Measurements from ENCODE around the gene HES3. TPM values are rescaled to one million over a fixed set of nuclear protein-coding genes. Genes with fewer than 3 reads are reported as not detected.

The HES3 gene
- total RNA-seq, 1 experiment from 2014 or later: not detected

- H3K9ac ChIP-seq (ENCODE audit: low read length): 0 out of 2 replicates have a peak overlapping the region, but pooled peaks have one; percentile 35
Observed at GRCh38 chr1:6241107-6241886, 2.7 kb upstream of the HES3 start.

GRCh38 chr1:6241887-6242740, 1.9 kb upstream of the HES3 start:
- peaks cover 18 to 48% of the 10 kb centered on the region in 2 experiments; a peak in 3 of 4 replicates for H3K4me1 ChIP-seq (ENCODE audit: control insufficient read depth in 1 of 2, insufficient read depth in 2 of 2, low read length in 2 of 2)
- no peaks in the 10 kb centered on the region for H4K20me1 ChIP-seq (ENCODE audit: insufficient read depth)
- intact Hi-C loops (cut with micrococcal nuclease): no loop called here
- TF ChIP-seq TCF7L2 (IDR thresholded peaks at IDR 0.05; ENCODE audit: borderline replicate concordance, extremely low read depth, insufficient read depth, insufficient read length): peak; percentile 89
- no peak for TF ChIP-seq RAD21 (IDR thresholded peaks at IDR 0.05; ENCODE audit: low read depth)
- TF ChIP-seq SIN3A (IDR thresholded peaks at IDR 0.05; ENCODE audit: low read depth): no peak
- TF ChIP-seq MAX (IDR thresholded peaks at IDR 0.05): peak; percentile 48
- peak; percentile 31; the same call in 1 of the 2 replicates for TF ChIP-seq ZFX (IDR thresholded peaks at IDR 0.05)
- H3K27me3 ChIP-seq (ENCODE audit: insufficient read depth, low read length): no peaks in the 10 kb centered on the region
- ATAC-seq: peak; percentile 19
- ChIA-PET POLR2A (no interaction called here), RAD21 (ENCODE audit: low non-redundant PET in 1 of 2, low total read pairs in 2 of 2, uncharacterized antibody in 2 of 2, unreplicated experiment in 2 of 2) (no interaction called here), CTCF (interaction anchor here (0.9 to 2.0 kb wide), 3 partner anchors 37 to 181 kb away, joined by 4 to 11 read pairs (median 4); no protein-coding TSS in a partner anchor)
- no peaks in the 10 kb centered on the region for H3K36me3 ChIP-seq (ENCODE audit: control insufficient read depth in 1 of 2, insufficient read depth in 2 of 2, low read length in 2 of 2)
- DNase-seq (ENCODE audit: low read depth, low spot score): no peak
- BruUV-seq (replicated peaks): no TSS peak
- H3K4me3 ChIP-seq (replicated peaks in 1 of 2; ENCODE audit: low read depth in 1 of 2, low read length in 2 of 2): peak overlapping the region; percentile 20 to 47; a peak in 3 of 4 replicates
- no peak overlapping the region for H3K27ac ChIP-seq (ENCODE audit: low read depth, low read length)
- H3K9me3 ChIP-seq (ENCODE audit: control insufficient read depth in 1 of 2, insufficient read depth in 1 of 2, low read depth in 1 of 2, low read length in 2 of 2): no peaks in the 10 kb centered on the region
- H2AFZ ChIP-seq (ENCODE audit: low read depth, low read length, poor library complexity, severe bottlenecking): peak overlapping the region; percentile 22
- peak overlapping the region; percentile 71 for H3K4me2 ChIP-seq (ENCODE audit: low read length)
- H3K79me2 ChIP-seq (ENCODE audit: insufficient read depth, low read length): no peaks in the 10 kb centered on the region
- no peaks in the 10 kb centered on the region for H3K9me2 ChIP-seq (ENCODE audit: insufficient read depth)
- peak overlapping the region; percentile 35; the same call in 1 of the 2 replicates for H3K9ac ChIP-seq (ENCODE audit: low read length)

More at GRCh38 chr1:6241107-6241886, 2.7 kb upstream of the HES3 start:
- Histone ChIP-seq H3K79me2 (ENCODE audit: insufficient read depth, low read length) (no peaks in the 10 kb centered on the region), H2AFZ (ENCODE audit: low read depth, low read length, poor library complexity, severe bottlenecking) (no peak overlapping the region), H3K9me3 (ENCODE audit: control insufficient read depth in 1 of 2, insufficient read depth in 1 of 2, low read depth in 1 of 2, low read length in 2 of 2) (no peaks in the 10 kb centered on the region), H3K4me2 (ENCODE audit: low read length) (peak overlapping the region; percentile 71), H3K27me3 (ENCODE audit: insufficient read depth, low read length) (no peaks in the 10 kb centered on the region), H3K4me1 (ENCODE audit: control insufficient read depth in 1 of 2, insufficient read depth in 2 of 2, low read length in 2 of 2) (peaks cover 11 to 48% of the 10 kb centered on the region in 2 experiments; a peak in 3 of 4 replicates), H3K9me2 (ENCODE audit: insufficient read depth) (no peaks in the 10 kb centered on the region), H3K27ac (ENCODE audit: low read depth, low read length) (no peak overlapping the region), H3K4me3 (replicated peaks in 1 of 2; ENCODE audit: low read depth in 1 of 2, low read length in 2 of 2) (no peak overlapping the region), H3K36me3 (ENCODE audit: control insufficient read depth in 1 of 2, insufficient read depth in 2 of 2, low read length in 2 of 2) (no peaks in the 10 kb centered on the region), H4K20me1 (ENCODE audit: insufficient read depth) (no peaks in the 10 kb centered on the region)
- ChIA-PET RAD21 (ENCODE audit: low non-redundant PET in 1 of 2, low total read pairs in 2 of 2, uncharacterized antibody in 2 of 2, unreplicated experiment in 2 of 2) (no interaction called here), CTCF (interaction anchor here (0.9 to 2.0 kb wide), 2 partner anchors 37 to 132 kb away, joined by 4 to 11 read pairs; no protein-coding TSS in a partner anchor), POLR2A (no interaction called here)
- ATAC-seq (no peak), DNase-seq (ENCODE audit: low read depth, low spot score) (no peak)
- no TSS peak for BruUV-seq (replicated peaks)
- no peak for TF ChIP-seq EGR1 (IDR thresholded peaks at IDR 0.05; ENCODE audit: low read depth)
- TF ChIP-seq ELF1 (IDR thresholded peaks at IDR 0.05; ENCODE audit: borderline replicate concordance, low read depth): no peak
- intact Hi-C loops (cut with micrococcal nuclease): no loop called here
